CD4-positive, alpha-beta T cell treated with Interleukin-4 for 4 hours (primary cell): ENCODE data around the gene PSMG1.
A peak's percentile ranks its signal among the peaks of the same experiment; 100 is the strongest.
"Not testable (repeated sequence)": the region's sequence is repeated elsewhere in the genome, so short reads cannot be mapped to it uniquely, and the experiment has no call there.

Experiments used
- DNase-seq: peaks from one replicate; pipeline ENCODE4 v3.0.0-alpha.2; 2020

The PSMG1 gene

GRCh38 chr21:39153842-39154241 is 29.4 kb downstream of the PSMG1 start:
- no peak for DNase-seq

- no peak for DNase-seq
Measured at GRCh38 chr21:39153373-39153772, 29.9 kb downstream of the PSMG1 start.

GRCh38 chr21:39152271-39152670 is 31.0 kb downstream of the PSMG1 start:
- DNase-seq = no peak

GRCh38 chr21:39150877-39151276 is 32.4 kb downstream of the PSMG1 start:
- no peak for DNase-seq

- no peak for DNase-seq
Measured at GRCh38 chr21:39150316-39150715, 32.9 kb downstream of the PSMG1 start.

GRCh38 chr21:39149882-39150281 is 33.4 kb downstream of the PSMG1 start:
- no peak for DNase-seq

- no peak for DNase-seq
Measured at GRCh38 chr21:39148975-39149374, 34.3 kb downstream of the PSMG1 start.

- DNase-seq = no peak
Measured at GRCh38 chr21:39144191-39144590, 39.1 kb downstream of the PSMG1 start.

- DNase-seq = no peak
Measured at GRCh38 chr21:39142972-39143371, 40.3 kb downstream of the PSMG1 start.

GRCh38 chr21:39141502-39141901 is 41.7 kb downstream of the PSMG1 start:
- no peak for DNase-seq

GRCh38 chr21:39137248-39138178 is 45.7 kb downstream of the PSMG1 start:
- no peak for DNase-seq

GRCh38 chr21:39136711-39137110 is 46.5 kb downstream of the PSMG1 start:
- no peak for DNase-seq

GRCh38 chr21:39136138-39136537 is 47.1 kb downstream of the PSMG1 start:
- DNase-seq = not testable (repeated sequence)

GRCh38 chr21:39134288-39134810 is 48.9 kb downstream of the PSMG1 start:
- DNase-seq = no peak

- no peak for DNase-seq
Measured at GRCh38 chr21:39132248-39132647, 51.0 kb downstream of the PSMG1 start.

- DNase-seq = no peak
Measured at GRCh38 chr21:39131791-39132190, 51.5 kb downstream of the PSMG1 start.

GRCh38 chr21:39127506-39127905 is 55.7 kb downstream of the PSMG1 start:
- no peak for DNase-seq

GRCh38 chr21:39126486-39126806 is 56.8 kb downstream of the PSMG1 start:
- no peak for DNase-seq

GRCh38 chr21:39125752-39126485 is 57.3 kb downstream of the PSMG1 start:
- DNase-seq = peak; percentile 3
